ENCODE data around the gene SSTR5.

The SSTR5 gene

DNA sequence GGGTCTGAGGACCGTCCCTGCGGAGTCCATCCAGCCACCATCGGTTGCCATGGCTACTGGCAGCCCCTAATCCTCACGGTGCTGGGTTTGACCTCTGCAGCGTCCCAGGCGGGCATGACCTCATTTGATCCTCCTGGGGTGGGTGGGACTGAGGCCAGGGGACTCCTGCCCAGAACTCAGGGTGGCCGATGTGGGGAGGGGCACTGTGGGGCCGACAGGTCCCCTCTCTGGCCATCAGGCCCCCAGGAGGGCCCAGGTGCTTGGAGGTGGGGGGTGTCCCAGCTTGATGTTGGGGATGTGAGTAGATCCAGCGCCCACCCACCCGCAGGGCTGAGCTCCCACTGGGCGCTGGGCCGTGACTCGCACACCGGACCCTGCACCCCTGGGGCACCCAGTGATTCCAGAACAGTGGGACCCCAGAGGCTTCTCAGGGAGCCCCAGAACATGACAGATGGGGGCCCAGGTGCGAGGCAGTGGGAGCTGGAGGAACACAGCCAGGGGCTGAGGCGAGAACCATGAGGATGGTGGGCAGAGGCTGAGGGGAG is 1.6 kb upstream of the SSTR5 start:
- no peak for TF ChIP-seq CTCF (IDR thresholded peaks at IDR 0.05; ENCODE audit: low read depth, low read length, missing control alignments)
- in situ Hi-C loops (cut with HindIII; ENCODE audit: low sequenced_read_pairs): no loop called here
- DNase-seq (ENCODE audit: low read depth): no peak
- no peak overlapping the region for H3K4me3 ChIP-seq (ENCODE audit: low read depth, low read length)

- in situ Hi-C loops (cut with HindIII; ENCODE audit: low sequenced_read_pairs): no loop called here
- TF ChIP-seq CTCF (IDR thresholded peaks at IDR 0.05; ENCODE audit: low read depth, low read length, missing control alignments): no peak
- no peak for DNase-seq (ENCODE audit: low read depth)
- no peak overlapping the region for H3K4me3 ChIP-seq (ENCODE audit: low read depth, low read length)
Measured at GRCh38 chr16:1071561-1072225, 854 bp upstream of the SSTR5 start.

- no peak for DNase-seq (ENCODE audit: low read depth)
- H3K4me3 ChIP-seq (ENCODE audit: low read depth, low read length): no peak overlapping the region
- no peak for TF ChIP-seq CTCF (IDR thresholded peaks at IDR 0.05; ENCODE audit: low read depth, low read length, missing control alignments)
- in situ Hi-C loops (cut with HindIII; ENCODE audit: low sequenced_read_pairs): no loop called here
Measured at GRCh38 chr16:1073262-1073558, 663 bp downstream of the SSTR5 start.

DNA sequence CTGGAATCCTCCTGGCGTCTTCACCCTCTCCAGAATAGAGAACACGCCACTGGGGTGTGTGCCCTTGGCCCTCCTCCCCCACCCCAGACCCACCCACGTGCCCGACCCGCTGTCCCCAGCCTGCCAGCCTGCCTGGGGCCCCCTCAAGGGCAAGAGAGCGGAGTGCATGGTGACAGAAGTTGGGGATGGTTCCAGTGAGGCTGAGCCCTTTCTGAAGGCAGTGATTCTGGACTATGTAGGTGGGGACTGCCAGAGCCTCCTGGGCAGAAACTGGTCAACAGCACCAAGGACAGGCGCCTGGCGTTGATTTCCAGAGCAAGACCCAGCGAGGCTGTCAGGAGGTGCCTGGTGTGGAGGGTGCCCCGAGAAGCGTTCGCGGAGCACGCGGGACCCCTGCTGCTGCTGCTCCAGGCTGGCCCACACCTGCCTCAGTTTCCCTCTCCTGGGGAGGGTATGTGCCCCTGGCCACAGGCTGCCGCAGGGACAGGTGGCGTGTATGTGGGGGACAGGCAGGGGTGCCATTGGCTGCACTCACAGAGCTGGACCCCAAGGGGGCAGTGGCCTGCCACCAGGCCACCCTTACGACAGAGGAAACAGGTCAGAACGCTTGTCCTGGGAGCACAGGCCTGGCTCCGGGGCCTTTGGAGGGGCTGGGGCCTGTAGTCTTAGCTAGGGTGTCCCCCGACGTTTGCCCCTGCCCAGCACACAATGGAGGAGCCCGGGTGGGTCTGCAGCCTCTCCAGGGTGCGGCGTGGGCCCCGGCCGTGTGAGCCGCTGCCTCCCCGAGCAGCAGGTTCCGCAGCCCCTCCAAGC is 1.2 kb downstream of the SSTR5 start:
- no peak overlapping the region for H3K4me3 ChIP-seq (ENCODE audit: low read depth, low read length)
- in situ Hi-C loops (cut with HindIII; ENCODE audit: low sequenced_read_pairs): no loop called here
- DNase-seq (ENCODE audit: low read depth): no peak
- no peak for TF ChIP-seq CTCF (IDR thresholded peaks at IDR 0.05; ENCODE audit: low read depth, low read length, missing control alignments)

GRCh38 chr16:1074379-1074649 is 1.8 kb downstream of the SSTR5 start:
- H3K4me3 ChIP-seq (ENCODE audit: low read depth, low read length): no peak overlapping the region
- in situ Hi-C loops (cut with HindIII; ENCODE audit: low sequenced_read_pairs): no loop called here
- DNase-seq (ENCODE audit: low read depth): no peak
- no peak for TF ChIP-seq CTCF (IDR thresholded peaks at IDR 0.05; ENCODE audit: low read depth, low read length, missing control alignments)

GRCh38 chr16:1075546-1075945 is 3.0 kb downstream of the SSTR5 start:
- no peak for TF ChIP-seq CTCF (IDR thresholded peaks at IDR 0.05; ENCODE audit: low read depth, low read length, missing control alignments)
- no peak overlapping the region for H3K4me3 ChIP-seq (ENCODE audit: low read depth, low read length)
- in situ Hi-C loops (cut with HindIII; ENCODE audit: low sequenced_read_pairs): no loop called here
- DNase-seq (ENCODE audit: low read depth): no peak
